GM19239 (cell line): ENCODE results near the gene BABAM2.

Experiments
- DNase-seq: peaks from one replicate; pipeline ENCODE4 v3.0.0; 2011; ENCODE audit warnings: low spot score; ENCODE audit not compliant: insufficient read length
- FAIRE-seq: peaks from 2 replicates; lab custom pipeline; 2011; peaks lifted over from hg19 to GRCh38; lab: Jason Lieb, UNC

The BABAM2 gene

GRCh38 chr2:28049899-28050298 lies 159.4 kb downstream of the BABAM2 start:
- FAIRE-seq (no peak), DNase-seq (no peak)

- DNase-seq (no peak), FAIRE-seq (no peak)
Measured at GRCh38 chr2:28052691-28053090, 162.2 kb downstream of the BABAM2 start.

GRCh38 chr2:28053597-28053996 lies 163.1 kb downstream of the BABAM2 start:
- DNase-seq (no peak), FAIRE-seq (no peak)

GRCh38 chr2:28054916-28055315 lies 164.4 kb downstream of the BABAM2 start:
- FAIRE-seq (no peak), DNase-seq (no peak)

GRCh38 chr2:28055325-28055970 lies 164.9 kb downstream of the BABAM2 start:
- FAIRE-seq (no peak), DNase-seq (no peak)

- no peak for DNase-seq
- no peak for FAIRE-seq
Measured at GRCh38 chr2:28058791-28059190, 168.3 kb downstream of the BABAM2 start.

- DNase-seq = no peak
- FAIRE-seq = no peak
Measured at GRCh38 chr2:28062867-28063266, 172.3 kb downstream of the BABAM2 start.

GRCh38 chr2:28063492-28063962 lies 173.0 kb downstream of the BABAM2 start:
- DNase-seq (no peak), FAIRE-seq (no peak)

- DNase-seq = no peak
- FAIRE-seq = no peak
Measured at GRCh38 chr2:28067602-28068001, 177.1 kb downstream of the BABAM2 start.

- no peak for FAIRE-seq
Measured at GRCh38 chr2:28068088-28068487, 177.6 kb downstream of the BABAM2 start.

GRCh38 chr2:28068527-28068926 lies 178.0 kb downstream of the BABAM2 start:
- DNase-seq = no peak
- no peak for FAIRE-seq

More at GRCh38 chr2:28068088-28068487, 177.6 kb downstream of the BABAM2 start:
- DNase-seq = no peak

- DNase-seq = no peak
- no peak for FAIRE-seq
Measured at GRCh38 chr2:28071221-28071620, 180.7 kb downstream of the BABAM2 start.

- no peak for DNase-seq
- FAIRE-seq = no peak
Measured at GRCh38 chr2:28074137-28074536, 183.6 kb downstream of the BABAM2 start.

GRCh38 chr2:28080911-28081310 lies 190.4 kb downstream of the BABAM2 start:
- no peak for FAIRE-seq
- DNase-seq = no peak

- DNase-seq (no peak), FAIRE-seq (no peak)
Measured at GRCh38 chr2:28082131-28082530, 191.6 kb downstream of the BABAM2 start.

- DNase-seq (no peak), FAIRE-seq (no peak)
Measured at GRCh38 chr2:28083476-28083875, 192.9 kb downstream of the BABAM2 start.

- FAIRE-seq (no peak), DNase-seq (no peak)
Measured at GRCh38 chr2:28084564-28084963, 194.0 kb downstream of the BABAM2 start.

- FAIRE-seq (no peak), DNase-seq (no peak)
Measured at GRCh38 chr2:28085201-28085600, 194.7 kb downstream of the BABAM2 start.

GRCh38 chr2:28086611-28087010 lies 196.1 kb downstream of the BABAM2 start:
- FAIRE-seq (no peak), DNase-seq (no peak)

GRCh38 chr2:28088970-28089369 lies 198.4 kb downstream of the BABAM2 start:
- FAIRE-seq = no peak
- no peak for DNase-seq

GRCh38 chr2:28089486-28089885 lies 199.0 kb downstream of the BABAM2 start:
- no peak for DNase-seq
- no peak for FAIRE-seq

- no peak for DNase-seq
- FAIRE-seq = no peak
Measured at GRCh38 chr2:28093308-28093707, 202.8 kb downstream of the BABAM2 start.
